WERI-Rb-1 (cell line): ENCODE data around the gene MARK4.

Experiments
- DNase-seq: peaks from one replicate; pipeline ENCODE4 v3.0.0-alpha.2; 2020
- H3K27ac ChIP-seq: fragments of 250-450 bp; sonication (Bioruptor Pico); 2 replicates; pipeline ENCODE4 v1.5.1; 2020; ENCODE audit warnings: mild to moderate bottlenecking, moderate library complexity
- H3K27me3 ChIP-seq: fragments of 250-450 bp; sonication (Bioruptor Pico); 2 replicates; pipeline ENCODE4 v1.5.1; 2021; ENCODE audit warnings: mild to moderate bottlenecking, low read depth, moderate library complexity; ENCODE audit not compliant: insufficient read depth, severe bottlenecking
- H3K36me3 ChIP-seq: fragments of 250-450 bp; sonication (Bioruptor Pico); 2 replicates; pipeline ENCODE4 v1.5.1; 2020; ENCODE audit warnings: mild to moderate bottlenecking, moderate library complexity
- H3K4me3 ChIP-seq: 2 replicates; pipeline ENCODE4 v1.5.1; 2011; ENCODE audit warnings: low read depth, mild to moderate bottlenecking, control low read depth, low read length
- H3K9me3 ChIP-seq: fragments of 250-450 bp; sonication (Bioruptor Pico); 2 replicates; pipeline ENCODE4 v1.5.1; 2021; ENCODE audit warnings: mild to moderate bottlenecking, moderate library complexity; ENCODE audit not compliant: severe bottlenecking
- CTCF ChIP-seq: IDR thresholded peaks from 2 replicates; pipeline ENCODE4 v1.5.1; 2011; ENCODE audit warnings: low read depth, mild to moderate bottlenecking, control low read depth, inconsistent platforms, low read length

The MARK4 gene

GRCh38 chr19:45245334-45245787 lies 5.7 kb upstream of the MARK4 start, which contains the start of gene EXOC3L2:
Gene EXOC3L2 (minus strand): TSS chr19:45245407. CDS start chr19:45239045, 6,362 bp downstream.
- H3K27me3 ChIP-seq: no peaks in the 10 kb centered on the region
- DNase-seq: no peak
- no peaks in the 10 kb centered on the region for H3K36me3 ChIP-seq
- H3K27ac ChIP-seq: no peak within 1 kb of the TSS
- H3K4me3 ChIP-seq: no peak within 1 kb of the TSS
- H3K9me3 ChIP-seq: no peaks in the 10 kb centered on the region
- TF ChIP-seq CTCF: no peak

- H3K27ac ChIP-seq: no peak overlapping the region
- no peak for DNase-seq
- H3K36me3 ChIP-seq: no peaks in the 10 kb centered on the region
- H3K27me3 ChIP-seq: no peaks in the 10 kb centered on the region
- H3K9me3 ChIP-seq: no peaks in the 10 kb centered on the region
- H3K4me3 ChIP-seq: no peak overlapping the region
- TF ChIP-seq CTCF: no peak
Observed at GRCh38 chr19:45245826-45246225, 5.2 kb upstream of the MARK4 start.

- H3K9me3 ChIP-seq: no peaks in the 10 kb centered on the region
- TF ChIP-seq CTCF: no peak
Observed at GRCh38 chr19:45247136-45247535, 3.9 kb upstream of the MARK4 start.

GRCh38 chr19:45249261-45250033 lies 1.6 kb upstream of the MARK4 start:
- H3K9me3 ChIP-seq: no peaks in the 10 kb centered on the region
- no peaks in the 10 kb centered on the region for H3K27me3 ChIP-seq
- no peak overlapping the region for H3K4me3 ChIP-seq
- peaks cover 6% of the 10 kb centered on the region; the same call in 1 of the 2 replicates for H3K36me3 ChIP-seq
- H3K27ac ChIP-seq: no peak overlapping the region
- no peak for TF ChIP-seq CTCF
- no peak for DNase-seq

More at GRCh38 chr19:45247136-45247535, 3.9 kb upstream of the MARK4 start:
- Histone ChIP-seq H3K4me3 (no peak overlapping the region), H3K27ac (no peak overlapping the region), H3K36me3 (no peaks in the 10 kb centered on the region), H3K27me3 (no peaks in the 10 kb centered on the region)
- no peak for DNase-seq

- Histone ChIP-seq H3K27ac (peak overlapping the region; percentile 68), H3K36me3 (peaks cover 7% of the 10 kb centered on the region; the same call in 1 of the 2 replicates), H3K4me3 (peak overlapping the region; percentile 48), H3K9me3 (no peaks in the 10 kb centered on the region), H3K27me3 (no peaks in the 10 kb centered on the region)
- no peak for TF ChIP-seq CTCF
- DNase-seq: no peak
Observed at GRCh38 chr19:45250216-45250831, 747 bp upstream of the MARK4 start.
